ENCODE measurements around the gene BCAM. TPM values are rescaled to one million over a fixed set of nuclear protein-coding genes. Genes with fewer than 3 reads are reported as not detected.

BCAM gene
- total and polyA plus RNA-seq, 10 donors = 4.9 to 64.8 (median 55.3) TPM

DNA sequence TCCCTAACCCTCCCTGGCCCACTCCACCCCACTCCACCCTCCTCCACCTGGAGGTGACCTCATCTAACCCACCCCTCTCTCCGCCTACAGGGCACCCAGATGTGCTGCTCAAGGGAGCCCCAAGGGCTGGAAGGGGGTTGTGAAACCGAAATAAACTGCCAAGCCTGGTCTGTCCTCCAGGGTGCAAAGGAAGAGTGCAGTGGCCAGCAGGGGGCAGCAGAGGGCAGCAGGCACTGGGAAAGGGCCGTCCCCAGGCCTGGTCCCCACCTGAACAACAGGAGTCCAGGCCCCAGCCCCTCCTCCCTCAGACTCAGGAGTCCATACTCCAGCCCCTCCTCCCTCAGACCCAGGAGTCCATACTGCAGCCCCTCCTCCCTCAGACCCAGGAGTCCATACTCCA is 8.4 kb upstream of the BCAM start:
- H3K9me3 ChIP-seq = peaks cover 0 to 5% (median 0%) of the 10 kb centered on the region in 8 donors
- TF ChIP-seq POLR2AphosphoS5 (IDR thresholded peaks at IDR 0.05) = peak in 2 of 3 donors; percentile 42 to 49
- no peak for TF ChIP-seq POLR2A (IDR thresholded peaks at IDR 0.05)
- TF ChIP-seq, protein P1, sequence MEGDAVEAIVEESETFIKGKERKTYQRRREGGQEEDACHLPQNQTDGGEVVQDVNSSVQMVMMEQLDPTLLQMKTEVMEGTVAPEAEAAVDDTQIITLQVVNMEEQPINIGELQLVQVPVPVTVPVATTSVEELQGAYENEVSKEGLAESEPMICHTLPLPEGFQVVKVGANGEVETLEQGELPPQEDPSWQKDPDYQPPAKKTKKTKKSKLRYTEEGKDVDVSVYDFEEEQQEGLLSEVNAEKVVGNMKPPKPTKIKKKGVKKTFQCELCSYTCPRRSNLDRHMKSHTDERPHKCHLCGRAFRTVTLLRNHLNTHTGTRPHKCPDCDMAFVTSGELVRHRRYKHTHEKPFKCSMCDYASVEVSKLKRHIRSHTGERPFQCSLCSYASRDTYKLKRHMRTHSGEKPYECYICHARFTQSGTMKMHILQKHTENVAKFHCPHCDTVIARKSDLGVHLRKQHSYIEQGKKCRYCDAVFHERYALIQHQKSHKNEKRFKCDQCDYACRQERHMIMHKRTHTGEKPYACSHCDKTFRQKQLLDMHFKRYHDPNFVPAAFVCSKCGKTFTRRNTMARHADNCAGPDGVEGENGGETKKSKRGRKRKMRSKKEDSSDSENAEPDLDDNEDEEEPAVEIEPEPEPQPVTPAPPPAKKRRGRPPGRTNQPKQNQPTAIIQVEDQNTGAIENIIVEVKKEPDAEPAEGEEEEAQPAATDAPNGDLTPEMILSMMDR (IDR thresholded peaks at IDR 0.05 in 8 of 11, conservative IDR thresholded peaks at IDR 0.05 in 3 of 11) = peak; percentile 90 to 97 (median 92)
- peak overlapping the region in 2 of 8 donors; percentile 23 to 44 for H3K27ac ChIP-seq
- WGBS, 5 donors = 0 to 1% (median 0%) methylated on average over 3 of the region's 3 CpGs
- H3K36me3 ChIP-seq = no peaks in the 10 kb centered on the region
- H3K4me3 ChIP-seq = no peak overlapping the region
- H3K27me3 ChIP-seq (replicated peaks in 1 of 7) = no peaks in the 10 kb centered on the region
- peaks cover 0 to 29% (median 24%) of the 10 kb centered on the region in 6 donors for H3K4me1 ChIP-seq
- intact Hi-C loops (cut with DNase I; ENCODE audit: low total_unique reads) = loop anchor here (5.0 kb wide), 1 partner anchor 42 kb away; no protein-coding TSS in a partner anchor
- DNase-seq = peak; percentile 94

DNA sequence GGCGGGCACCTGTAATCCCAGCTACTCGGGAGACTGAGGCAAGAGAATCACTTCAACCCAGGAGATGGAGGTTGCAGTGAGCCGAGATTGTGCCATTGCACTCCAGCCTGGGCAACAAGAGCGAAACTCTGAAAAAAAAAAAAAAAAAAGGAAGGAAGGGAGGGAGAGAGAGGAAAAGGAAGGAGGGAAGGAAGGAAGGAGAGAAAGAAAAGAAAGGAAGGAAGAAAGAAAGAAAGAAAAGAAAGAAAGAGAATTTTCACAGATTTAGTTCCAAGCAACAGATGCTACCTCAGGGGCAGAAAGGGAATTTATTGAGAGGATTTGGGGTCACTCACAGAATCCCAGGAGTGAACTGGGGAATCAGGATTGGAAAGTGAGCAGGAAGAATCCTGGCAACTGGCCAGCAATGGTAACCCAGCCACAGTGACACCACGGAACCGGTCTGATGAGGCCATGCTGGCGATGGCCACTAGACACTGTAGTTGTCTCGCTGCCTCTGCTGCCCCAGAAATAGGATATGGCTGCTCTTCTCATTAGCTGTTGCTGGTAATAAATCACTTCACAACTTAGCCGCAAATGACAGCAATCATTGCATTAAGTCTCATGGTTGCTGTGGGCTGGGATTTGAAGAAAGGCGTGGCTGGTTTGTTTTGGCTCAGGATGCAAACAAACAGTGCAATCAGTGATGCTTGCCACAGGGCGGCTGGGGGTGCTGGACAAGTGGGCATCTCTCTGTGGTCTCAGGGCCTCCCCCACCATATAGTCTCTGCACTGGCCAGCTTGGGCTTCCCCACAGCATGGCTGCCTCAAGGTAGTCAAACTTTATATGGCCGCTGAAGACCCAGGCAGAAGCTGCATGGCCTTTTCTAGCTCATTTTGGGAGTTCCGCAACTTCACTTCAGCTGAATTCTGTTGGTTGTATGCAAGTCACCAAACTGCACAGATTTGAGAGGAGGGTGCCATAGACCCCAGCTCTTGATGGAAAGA is 5.2 kb upstream of the BCAM start:
- Histone ChIP-seq H3K36me3 (no peaks in the 10 kb centered on the region), H3K27ac (no peak overlapping the region), H3K27me3 (replicated peaks in 1 of 7) (peaks cover 0 to 16% (median 0%) of the 10 kb centered on the region in 7 donors), H3K4me1 (peaks cover 10 to 22% (median 17%) of the 10 kb centered on the region in 6 donors), H3K4me3 (no peak overlapping the region), H3K9me3 (peaks cover 0 to 5% (median 0%) of the 10 kb centered on the region in 8 donors)
- intact Hi-C loops (cut with DNase I; ENCODE audit: low total_unique reads) = loop anchor here (5.0 kb wide), 1 partner anchor 39 kb away; no protein-coding TSS in a partner anchor
- DNase-seq = no peak
- 80 to 88% (median 85%) methylated on average over 13 of the region's 13 CpGs for WGBS, 5 donors
- TF ChIP-seq, protein P1 (IDR thresholded peaks at IDR 0.05 in 8 of 11, conservative IDR thresholded peaks at IDR 0.05 in 3 of 11) = no peak
- TF ChIP-seq POLR2AphosphoS5 (IDR thresholded peaks at IDR 0.05) (no peak), POLR2A (IDR thresholded peaks at IDR 0.05) (no peak)

DNA sequence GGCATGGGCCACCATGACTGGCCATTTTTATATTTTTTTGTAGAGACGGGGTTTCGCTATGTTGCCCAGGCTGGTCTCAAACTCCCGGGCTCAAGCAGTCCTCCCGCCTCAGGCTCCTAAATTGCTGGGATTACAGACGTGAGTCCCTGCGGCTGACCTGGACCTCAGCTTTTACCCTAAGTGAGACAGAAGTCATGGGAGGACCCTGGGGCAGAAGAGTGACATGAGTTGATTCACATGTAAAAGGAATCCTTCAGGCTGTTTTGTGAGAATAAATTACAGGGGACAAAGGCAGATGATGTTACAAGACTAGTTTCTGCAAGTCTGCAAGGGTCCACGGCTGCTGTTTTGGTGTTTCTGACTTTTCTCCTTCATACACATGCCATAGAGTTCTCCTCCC is 2.6 kb upstream of the BCAM start:
- H3K4me3 ChIP-seq = no peak overlapping the region
- H3K27ac ChIP-seq = no peak overlapping the region
- peaks cover 0 to 5% (median 0%) of the 10 kb centered on the region in 8 donors for H3K9me3 ChIP-seq
- intact Hi-C loops (cut with DNase I; ENCODE audit: low total_unique reads) = no loop called here
- peaks cover 6 to 35% (median 27%) of the 10 kb centered on the region in 6 donors for H3K4me1 ChIP-seq
- H3K27me3 ChIP-seq (replicated peaks in 1 of 7) = peaks cover 0 to 36% (median 0%) of the 10 kb centered on the region in 7 donors
- TF ChIP-seq POLR2AphosphoS5 (IDR thresholded peaks at IDR 0.05) (no peak), POLR2A (IDR thresholded peaks at IDR 0.05) (no peak)
- TF ChIP-seq, protein P1 (IDR thresholded peaks at IDR 0.05 in 8 of 11, conservative IDR thresholded peaks at IDR 0.05 in 3 of 11) = no peak
- WGBS, 5 donors = 86 to 93% (median 88%) methylated on average over 7 of the region's 7 CpGs
- DNase-seq = no peak
- no peaks in the 10 kb centered on the region for H3K36me3 ChIP-seq

DNA sequence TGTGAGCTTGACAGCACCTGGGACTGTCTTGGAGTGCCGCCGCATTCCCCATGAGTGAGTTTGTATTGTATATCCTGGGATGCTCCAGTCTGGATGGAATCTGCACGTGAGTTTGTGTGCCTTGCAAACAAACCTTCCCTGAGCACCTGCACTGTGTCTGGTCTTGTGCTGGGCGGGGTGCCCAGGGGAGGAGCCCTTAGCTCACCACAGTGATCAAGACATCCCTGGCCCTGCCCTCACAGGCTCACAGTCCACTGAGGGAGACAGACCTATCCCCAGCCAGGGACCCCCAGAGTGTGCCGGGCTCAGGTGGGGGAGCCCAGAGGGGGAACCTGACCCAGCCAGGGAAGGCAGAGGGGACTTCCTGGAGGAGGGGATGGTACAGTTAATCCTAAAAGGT is 1.7 kb upstream of the BCAM start:
- H3K9me3 ChIP-seq = peaks cover 0 to 5% (median 0%) of the 10 kb centered on the region in 8 donors
- no peak for DNase-seq
- intact Hi-C loops (cut with DNase I; ENCODE audit: low total_unique reads) = no loop called here
- H3K36me3 ChIP-seq = peaks cover 0 to 3% (median 0%) of the 10 kb centered on the region in 6 donors
- H3K27ac ChIP-seq = peak overlapping the region in 2 of 8 donors; percentile 74 to 75
- no peak overlapping the region for H3K4me3 ChIP-seq
- peaks cover 0 to 36% (median 0%) of the 10 kb centered on the region in 7 donors for H3K27me3 ChIP-seq (replicated peaks in 1 of 7)
- WGBS, 5 donors = 83 to 95% (median 88%) methylated on average over 4 to 5 of the region's 5 CpGs; no CpG with 5 or more reads in 1 of the 5 donors
- H3K4me1 ChIP-seq = peaks cover 6 to 35% (median 27%) of the 10 kb centered on the region in 6 donors
- TF ChIP-seq, protein P1 (IDR thresholded peaks at IDR 0.05 in 8 of 11, conservative IDR thresholded peaks at IDR 0.05 in 3 of 11) = no peak
- TF ChIP-seq POLR2AphosphoS5 (IDR thresholded peaks at IDR 0.05) = no peak
- no peak for TF ChIP-seq POLR2A (IDR thresholded peaks at IDR 0.05)
